ENCODE measurements around the gene XCL2.

GRCh38 chr1:168507231-168507630 lies 36.6 kb downstream of the XCL2 start:
- TF ChIP-seq, protein P1, sequence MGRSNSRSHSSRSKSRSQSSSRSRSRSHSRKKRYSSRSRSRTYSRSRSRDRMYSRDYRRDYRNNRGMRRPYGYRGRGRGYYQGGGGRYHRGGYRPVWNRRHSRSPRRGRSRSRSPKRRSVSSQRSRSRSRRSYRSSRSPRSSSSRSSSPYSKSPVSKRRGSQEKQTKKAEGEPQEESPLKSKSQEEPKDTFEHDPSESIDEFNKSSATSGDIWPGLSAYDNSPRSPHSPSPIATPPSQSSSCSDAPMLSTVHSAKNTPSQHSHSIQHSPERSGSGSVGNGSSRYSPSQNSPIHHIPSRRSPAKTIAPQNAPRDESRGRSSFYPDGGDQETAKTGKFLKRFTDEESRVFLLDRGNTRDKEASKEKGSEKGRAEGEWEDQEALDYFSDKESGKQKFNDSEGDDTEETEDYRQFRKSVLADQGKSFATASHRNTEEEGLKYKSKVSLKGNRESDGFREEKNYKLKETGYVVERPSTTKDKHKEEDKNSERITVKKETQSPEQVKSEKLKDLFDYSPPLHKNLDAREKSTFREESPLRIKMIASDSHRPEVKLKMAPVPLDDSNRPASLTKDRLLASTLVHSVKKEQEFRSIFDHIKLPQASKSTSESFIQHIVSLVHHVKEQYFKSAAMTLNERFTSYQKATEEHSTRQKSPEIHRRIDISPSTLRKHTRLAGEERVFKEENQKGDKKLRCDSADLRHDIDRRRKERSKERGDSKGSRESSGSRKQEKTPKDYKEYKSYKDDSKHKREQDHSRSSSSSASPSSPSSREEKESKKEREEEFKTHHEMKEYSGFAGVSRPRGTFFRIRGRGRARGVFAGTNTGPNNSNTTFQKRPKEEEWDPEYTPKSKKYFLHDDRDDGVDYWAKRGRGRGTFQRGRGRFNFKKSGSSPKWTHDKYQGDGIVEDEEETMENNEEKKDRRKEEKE (IDR thresholded peaks at IDR 0.05) = no peak
- TF ChIP-seq SPI1 (IDR thresholded peaks at IDR 0.05; ENCODE audit: borderline replicate concordance, insufficient read depth, low read depth, low read length) (no peak), NFIC (IDR thresholded peaks at IDR 0.05; ENCODE audit: low read depth, low read length) (no peak), TAF1 (IDR thresholded peaks at IDR 0.05; ENCODE audit: borderline replicate concordance, low read depth, low read length) (no peak), JUNB (IDR thresholded peaks at IDR 0.05) (no peak), RFX5 (IDR thresholded peaks at IDR 0.05; ENCODE audit: low read depth, low read length) (no peak), POLR2A (IDR thresholded peaks at IDR 0.05; ENCODE audit: low read depth, low read length) (no peak), USF2 (IDR thresholded peaks at IDR 0.05; ENCODE audit: borderline replicate concordance, low read depth, low read length) (no peak), CEBPB (IDR thresholded peaks at IDR 0.05; ENCODE audit: borderline replicate concordance in 1 of 2, low read depth in 2 of 2, low read length in 2 of 2) (no peak), NRF1 (conservative IDR thresholded peaks at IDR 0.05; ENCODE audit: low read depth, low read length) (no peak), CTCF (IDR thresholded peaks at IDR 0.05 in 2 of 3, conservative IDR thresholded peaks at IDR 0.05 in 1 of 3; ENCODE audit: control insufficient read depth in 2 of 3, extremely low read depth in 1 of 3, insufficient read depth in 1 of 3, low read depth in 3 of 3, low read length in 3 of 3) (no peak)
